Measurements from ENCODE around the gene SH3RF3. TPM values are rescaled to one million over a fixed set of nuclear protein-coding genes. Genes with fewer than 3 reads are reported as not detected.

Gene SH3RF3
- total RNA-seq, 1 donor from 2014 or later, result 7.3 TPM

- Histone ChIP-seq H3K4me3 (ENCODE audit: insufficient read depth, low read depth, low read length) (no peak overlapping the region), H3K9me3 (ENCODE audit: insufficient read depth, low read depth, low read length) (no peaks in the 10 kb centered on the region), H2AFZ (ENCODE audit: low read depth, low read length) (no peak overlapping the region), H4K20me1 (ENCODE audit: insufficient read depth, low read length) (peaks cover 22% of the 10 kb centered on the region), H3K9ac (ENCODE audit: low read length) (no peak overlapping the region), H3K4me1 (ENCODE audit: insufficient read depth, low read length) (peaks cover 10% of the 10 kb centered on the region), H3K79me2 (ENCODE audit: insufficient read depth, low read length) (peaks cover 9% of the 10 kb centered on the region), H3K27me3 (ENCODE audit: insufficient read depth, low read length) (no peaks in the 10 kb centered on the region), H3K4me2 (ENCODE audit: low read length) (no peak overlapping the region), H3K36me3 (ENCODE audit: insufficient read depth, low read length) (no peaks in the 10 kb centered on the region), H3K27ac (ENCODE audit: low read depth, low read length) (no peak overlapping the region)
- H3K4me3 Mint-ChIP-seq (ENCODE audit: unreplicated experiment), result no peak overlapping the region
- H3K36me3 Mint-ChIP-seq (ENCODE audit: low read depth, unreplicated experiment), result no peaks in the 10 kb centered on the region
- H3K27ac Mint-ChIP-seq (ENCODE audit: unreplicated experiment), result no peak overlapping the region
- FAIRE-seq (no peak), DNase-seq (ENCODE audit: low read depth) (no peak)
- no peaks in the 10 kb centered on the region for H3K27me3 Mint-ChIP-seq (ENCODE audit: low read depth, unreplicated experiment)
- peaks cover 23% of the 10 kb centered on the region for H3K4me1 Mint-ChIP-seq (ENCODE audit: low read depth, unreplicated experiment)
- no peaks in the 10 kb centered on the region for H3K9me3 Mint-ChIP-seq (ENCODE audit: unreplicated experiment)
- TF ChIP-seq, protein P1, sequence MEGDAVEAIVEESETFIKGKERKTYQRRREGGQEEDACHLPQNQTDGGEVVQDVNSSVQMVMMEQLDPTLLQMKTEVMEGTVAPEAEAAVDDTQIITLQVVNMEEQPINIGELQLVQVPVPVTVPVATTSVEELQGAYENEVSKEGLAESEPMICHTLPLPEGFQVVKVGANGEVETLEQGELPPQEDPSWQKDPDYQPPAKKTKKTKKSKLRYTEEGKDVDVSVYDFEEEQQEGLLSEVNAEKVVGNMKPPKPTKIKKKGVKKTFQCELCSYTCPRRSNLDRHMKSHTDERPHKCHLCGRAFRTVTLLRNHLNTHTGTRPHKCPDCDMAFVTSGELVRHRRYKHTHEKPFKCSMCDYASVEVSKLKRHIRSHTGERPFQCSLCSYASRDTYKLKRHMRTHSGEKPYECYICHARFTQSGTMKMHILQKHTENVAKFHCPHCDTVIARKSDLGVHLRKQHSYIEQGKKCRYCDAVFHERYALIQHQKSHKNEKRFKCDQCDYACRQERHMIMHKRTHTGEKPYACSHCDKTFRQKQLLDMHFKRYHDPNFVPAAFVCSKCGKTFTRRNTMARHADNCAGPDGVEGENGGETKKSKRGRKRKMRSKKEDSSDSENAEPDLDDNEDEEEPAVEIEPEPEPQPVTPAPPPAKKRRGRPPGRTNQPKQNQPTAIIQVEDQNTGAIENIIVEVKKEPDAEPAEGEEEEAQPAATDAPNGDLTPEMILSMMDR (IDR thresholded peaks at IDR 0.05; ENCODE audit: insufficient read depth, low read depth, low read length), result no peak
- no peak for TF ChIP-seq EZH2 (IDR thresholded peaks at IDR 0.05; ENCODE audit: insufficient read depth, low read length)
Measured at GRCh38 chr2:109247340-109247739, 118.3 kb downstream of the SH3RF3 start.

DNA sequence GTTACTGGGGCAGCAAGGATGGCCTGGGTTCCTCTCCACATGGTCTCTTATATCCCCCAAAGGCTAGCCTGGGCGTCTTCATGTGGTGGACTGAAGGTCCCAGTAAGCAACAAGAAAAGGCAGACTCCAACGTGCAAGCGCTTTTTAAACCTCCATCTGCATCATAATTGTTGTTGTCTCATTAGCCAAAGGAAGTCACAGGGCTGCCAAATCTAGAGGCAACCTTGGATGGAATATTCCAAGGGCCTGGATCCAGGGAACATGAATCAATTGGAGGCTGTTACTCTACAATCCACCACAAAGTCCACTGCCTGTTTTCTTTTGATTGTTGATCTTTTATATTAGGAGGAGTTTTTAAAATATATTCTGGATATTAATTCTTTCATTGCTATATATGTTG lies 118.8 kb downstream of the SH3RF3 start:
- Histone ChIP-seq H3K9ac (ENCODE audit: low read length) (no peak overlapping the region), H4K20me1 (ENCODE audit: insufficient read depth, low read length) (peaks cover 26% of the 10 kb centered on the region), H2AFZ (ENCODE audit: low read depth, low read length) (no peak overlapping the region), H3K79me2 (ENCODE audit: insufficient read depth, low read length) (peaks cover 6% of the 10 kb centered on the region), H3K36me3 (ENCODE audit: insufficient read depth, low read length) (no peaks in the 10 kb centered on the region), H3K4me2 (ENCODE audit: low read length) (no peak overlapping the region), H3K9me3 (ENCODE audit: insufficient read depth, low read depth, low read length) (no peaks in the 10 kb centered on the region), H3K4me3 (ENCODE audit: insufficient read depth, low read depth, low read length) (no peak overlapping the region), H3K4me1 (ENCODE audit: insufficient read depth, low read length) (peaks cover 5% of the 10 kb centered on the region), H3K27me3 (ENCODE audit: insufficient read depth, low read length) (no peaks in the 10 kb centered on the region), H3K27ac (ENCODE audit: low read depth, low read length) (no peak overlapping the region)
- FAIRE-seq, result no peak
- DNase-seq (ENCODE audit: low read depth), result no peak
- TF ChIP-seq, protein P1 (IDR thresholded peaks at IDR 0.05; ENCODE audit: insufficient read depth, low read depth, low read length), result no peak
- TF ChIP-seq EZH2 (IDR thresholded peaks at IDR 0.05; ENCODE audit: insufficient read depth, low read length), result no peak
- Mint-ChIP-seq H3K4me1 (ENCODE audit: low read depth, unreplicated experiment) (peaks cover 19% of the 10 kb centered on the region), H3K4me3 (ENCODE audit: unreplicated experiment) (no peak overlapping the region), H3K27ac (ENCODE audit: unreplicated experiment) (no peak overlapping the region), H3K27me3 (ENCODE audit: low read depth, unreplicated experiment) (no peaks in the 10 kb centered on the region), H3K36me3 (ENCODE audit: low read depth, unreplicated experiment) (no peaks in the 10 kb centered on the region), H3K9me3 (ENCODE audit: unreplicated experiment) (no peaks in the 10 kb centered on the region)

DNA sequence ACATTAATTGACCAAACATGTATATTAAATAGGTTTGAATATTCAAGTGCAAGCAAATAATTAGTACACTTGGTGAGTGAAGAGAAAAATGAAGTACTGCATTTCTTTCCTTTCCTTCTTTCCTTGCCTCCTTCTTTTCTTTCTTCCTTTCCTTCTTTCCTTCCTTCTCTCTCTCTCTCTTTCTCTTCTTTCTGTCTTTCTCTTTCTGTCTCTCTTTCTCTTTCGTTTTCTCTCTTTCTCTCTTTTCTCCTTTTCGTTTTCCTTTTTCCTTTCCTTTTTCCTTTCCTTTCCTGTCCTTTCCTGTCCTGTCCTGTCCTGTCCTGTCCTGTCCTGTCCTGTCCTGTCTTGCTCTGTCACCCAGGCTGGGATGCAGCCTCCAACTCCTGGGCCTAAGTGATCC lies 119.6 kb downstream of the SH3RF3 start:
- Histone ChIP-seq H3K27me3 (ENCODE audit: insufficient read depth, low read length) (no peaks in the 10 kb centered on the region), H3K36me3 (ENCODE audit: insufficient read depth, low read length) (no peaks in the 10 kb centered on the region), H3K4me2 (ENCODE audit: low read length) (no peak overlapping the region), H3K4me3 (ENCODE audit: insufficient read depth, low read depth, low read length) (no peak overlapping the region), H3K9me3 (ENCODE audit: insufficient read depth, low read depth, low read length) (no peaks in the 10 kb centered on the region), H3K79me2 (ENCODE audit: insufficient read depth, low read length) (peaks cover 6% of the 10 kb centered on the region), H3K4me1 (ENCODE audit: insufficient read depth, low read length) (no peaks in the 10 kb centered on the region), H3K9ac (ENCODE audit: low read length) (no peak overlapping the region), H4K20me1 (ENCODE audit: insufficient read depth, low read length) (peaks cover 22% of the 10 kb centered on the region), H3K27ac (ENCODE audit: low read depth, low read length) (no peak overlapping the region), H2AFZ (ENCODE audit: low read depth, low read length) (no peak overlapping the region)
- Mint-ChIP-seq H3K9me3 (ENCODE audit: unreplicated experiment) (no peaks in the 10 kb centered on the region), H3K4me3 (ENCODE audit: unreplicated experiment) (no peak overlapping the region), H3K27ac (ENCODE audit: unreplicated experiment) (no peak overlapping the region), H3K4me1 (ENCODE audit: low read depth, unreplicated experiment) (peaks cover 11% of the 10 kb centered on the region), H3K27me3 (ENCODE audit: low read depth, unreplicated experiment) (no peaks in the 10 kb centered on the region), H3K36me3 (ENCODE audit: low read depth, unreplicated experiment) (no peaks in the 10 kb centered on the region)
- no peak for DNase-seq (ENCODE audit: low read depth)
- TF ChIP-seq, protein P1 (IDR thresholded peaks at IDR 0.05; ENCODE audit: insufficient read depth, low read depth, low read length), result no peak
- no peak for TF ChIP-seq EZH2 (IDR thresholded peaks at IDR 0.05; ENCODE audit: insufficient read depth, low read length)
- no peak for FAIRE-seq
